ENCODE data around the gene UPF1.

Gene UPF1
- long read RNA-seq, donor 1, full-length matches to known transcripts: 5 of 5 reads
- long read RNA-seq, donor 1, partial matches to known transcripts: 0 of 5 reads
- long read RNA-seq, donor 1, other reads (novel, unspliced or antisense): 0 of 5 reads
- long read RNA-seq, donor 2, full-length matches to known transcripts: 3 of 3 reads
- long read RNA-seq, donor 2, partial matches to known transcripts: 0 of 3 reads
- long read RNA-seq, donor 2, other reads (novel, unspliced or antisense): 0 of 3 reads
- long read RNA-seq, donor 3, full-length matches to known transcripts: 2 of 2 reads
- long read RNA-seq, donor 3, partial matches to known transcripts: 0 of 2 reads
- long read RNA-seq, donor 3, other reads (novel, unspliced or antisense): 0 of 2 reads
- long read RNA-seq, donor 4, full-length matches to known transcripts: 4 of 4 reads
- long read RNA-seq, donor 4, partial matches to known transcripts: 0 of 4 reads
- long read RNA-seq, donor 4, other reads (novel, unspliced or antisense): 0 of 4 reads
- long read RNA-seq, donor 5, full-length matches to known transcripts: 7 of 7 reads
- long read RNA-seq, donor 5, partial matches to known transcripts: 0 of 7 reads
- long read RNA-seq, donor 5, other reads (novel, unspliced or antisense): 0 of 7 reads
- long read RNA-seq, donor 6, full-length matches to known transcripts: 6 of 6 reads
- long read RNA-seq, donor 6, partial matches to known transcripts: 0 of 6 reads
- long read RNA-seq, donor 6, other reads (novel, unspliced or antisense): 0 of 6 reads
- long read RNA-seq, donor 7: 0 reads
- long read RNA-seq, donor 8, full-length matches to known transcripts: 2 of 2 reads
- long read RNA-seq, donor 8, partial matches to known transcripts: 0 of 2 reads
- long read RNA-seq, donor 8, other reads (novel, unspliced or antisense): 0 of 2 reads

GRCh38 chr19:18831524-18832305 lies at the start of gene UPF1:
Gene UPF1 (plus strand): TSS chr19:18831959. CDS start chr19:18832210, 251 bp downstream.
- peak; percentile 88 for DNase-seq

DNA sequence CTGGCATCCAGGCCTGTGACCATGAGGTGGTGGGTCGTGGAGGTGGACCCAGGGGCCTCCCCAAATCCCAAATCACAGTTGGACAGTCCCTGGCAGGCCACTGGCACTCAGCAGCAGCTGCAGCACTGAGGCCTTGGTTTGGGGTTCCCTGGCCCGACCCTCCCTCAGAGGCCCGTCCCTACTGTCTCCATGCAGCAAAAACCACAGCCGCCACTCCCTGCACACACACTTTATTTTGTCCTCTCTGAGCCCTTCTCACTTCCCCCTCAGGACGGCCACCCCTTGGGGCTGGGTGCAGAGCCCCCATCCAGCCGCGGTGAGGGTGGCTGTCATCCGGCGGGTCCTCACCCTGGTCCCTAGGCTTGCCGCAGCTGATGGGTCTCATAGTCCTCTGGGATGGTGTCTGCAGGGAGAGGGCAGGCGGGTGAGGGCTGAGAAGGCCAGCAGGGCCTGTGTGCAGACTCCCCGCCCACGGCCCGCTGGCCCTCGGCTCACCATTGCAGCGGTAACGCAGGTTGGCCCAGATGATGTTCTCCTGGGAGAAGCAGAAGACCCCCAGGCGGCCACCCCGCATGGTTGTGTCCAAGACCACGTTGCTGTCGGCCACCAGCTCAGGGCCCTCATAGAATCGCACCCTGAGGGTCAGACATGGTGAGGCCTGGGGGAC lies 49.1 kb upstream of the UPF1 start:
- DNase-seq: no peak

DNA sequence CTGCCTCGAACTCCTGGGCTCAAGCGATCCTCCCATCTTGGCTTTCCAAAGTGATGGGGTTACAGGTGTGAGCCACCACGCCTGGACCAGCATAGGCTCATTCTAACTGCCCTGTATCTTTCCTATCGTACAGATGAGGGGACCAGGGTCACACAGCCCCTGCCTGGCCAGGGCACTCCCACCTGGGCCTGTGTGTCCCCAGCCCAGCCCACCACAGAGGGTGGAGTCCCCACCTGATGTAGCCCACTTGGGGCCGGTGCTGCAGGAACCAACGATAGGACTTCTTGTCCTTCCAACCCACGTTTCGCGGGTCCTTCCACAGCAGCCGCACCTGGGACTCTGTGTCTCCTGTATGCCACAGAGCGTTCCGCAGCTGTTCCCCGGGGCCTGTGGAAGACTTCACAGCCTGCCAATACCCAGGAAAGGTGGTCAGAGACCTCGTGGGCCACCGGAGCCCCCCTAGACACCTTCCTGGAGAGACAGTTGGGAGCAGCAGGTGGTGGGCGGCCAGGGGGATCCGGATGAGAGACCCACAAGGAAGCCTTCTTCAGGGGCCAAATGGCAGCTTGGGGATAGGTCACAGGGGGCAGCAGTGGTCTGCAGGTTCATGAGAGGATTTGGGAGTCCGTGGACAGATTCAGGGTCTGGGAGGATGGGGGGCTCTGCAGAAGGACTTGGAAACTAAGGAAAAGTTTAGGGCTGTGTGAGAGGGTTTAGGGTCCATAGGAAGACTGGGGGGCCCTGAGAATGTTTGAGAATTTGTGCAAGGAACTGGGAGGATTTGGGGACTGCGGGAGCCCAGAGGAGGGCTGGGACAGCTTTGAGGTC lies 47.6 kb upstream of the UPF1 start:
- no peak for DNase-seq

DNA sequence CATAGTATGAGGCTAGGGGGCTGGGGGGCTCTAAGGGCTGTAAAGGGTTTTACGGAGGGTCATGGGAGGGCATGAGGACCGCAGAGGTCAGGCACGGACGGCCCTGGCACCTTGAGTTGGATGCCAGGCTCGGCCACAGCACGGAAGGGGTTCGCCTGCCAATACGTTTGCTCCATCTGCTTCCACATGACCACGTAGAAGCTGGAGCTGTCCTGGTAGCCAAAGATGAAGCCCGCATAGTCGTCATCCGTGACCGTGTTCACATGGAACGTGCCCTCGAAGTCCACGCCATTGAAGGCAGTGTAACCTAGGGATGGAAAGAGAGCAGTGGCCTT lies 47.0 kb upstream of the UPF1 start:
- no peak for DNase-seq

- DNase-seq: peak; percentile 41
These were observed 46.3 kb upstream of the UPF1 start for GRCh38 chr19:18785179-18786124.

GRCh38 chr19:18788529-18789421 lies 43.0 kb upstream of the UPF1 start:
- peak; percentile 26 for DNase-seq

DNA sequence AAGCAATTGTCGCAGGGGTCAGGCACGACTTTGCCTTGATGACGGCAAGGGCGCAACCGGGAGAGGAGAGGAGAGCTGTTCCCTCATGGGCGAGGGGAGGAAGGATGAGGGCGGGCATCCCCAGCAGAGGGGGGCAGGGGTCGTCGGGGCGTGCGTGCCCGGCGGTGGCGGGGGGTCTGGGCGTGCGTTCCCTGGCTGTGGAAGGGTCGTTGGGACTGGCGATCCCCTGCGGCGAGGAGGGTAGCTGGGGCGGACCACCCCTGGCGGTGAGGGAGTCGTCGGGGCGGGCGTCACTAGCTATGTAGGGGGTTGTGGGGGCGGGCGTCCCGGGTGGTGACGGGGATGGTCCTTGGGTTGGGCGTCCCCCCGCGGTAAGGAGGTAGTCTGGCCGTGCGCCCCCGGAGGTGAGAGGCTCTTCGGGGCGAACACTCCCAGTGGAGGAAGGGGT lies 42.3 kb upstream of the UPF1 start:
- no peak for DNase-seq

GRCh38 chr19:18789883-18790565 lies 41.7 kb upstream of the UPF1 start:
- DNase-seq: peak; percentile 36

- peak; percentile 52 for DNase-seq
These were observed 41.0 kb upstream of the UPF1 start, which contains the start of gene COMP for GRCh38 chr19:18790566-18791314. Gene COMP (minus strand): TSS chr19:18791305. CDS start chr19:18791269, 36 bp downstream.

DNA sequence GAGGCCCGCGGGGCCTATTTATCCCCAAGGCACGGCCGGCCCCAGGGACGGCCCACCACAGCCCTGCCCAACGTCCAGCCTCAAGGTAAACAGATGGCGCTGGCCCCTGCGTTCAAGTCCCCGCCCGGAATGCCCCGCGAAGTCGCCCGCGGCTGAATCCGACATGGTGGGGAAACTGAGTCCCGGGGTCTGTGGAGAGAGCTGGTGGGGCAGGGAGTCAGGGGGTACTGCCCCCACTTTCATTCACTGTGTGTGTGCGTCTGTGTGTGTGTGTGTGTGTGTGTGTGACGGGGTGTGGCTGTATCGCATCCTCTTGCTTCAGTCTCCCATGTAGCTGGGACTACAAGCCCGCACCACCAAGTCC lies 40.5 kb upstream of the UPF1 start:
- no peak for DNase-seq

DNA sequence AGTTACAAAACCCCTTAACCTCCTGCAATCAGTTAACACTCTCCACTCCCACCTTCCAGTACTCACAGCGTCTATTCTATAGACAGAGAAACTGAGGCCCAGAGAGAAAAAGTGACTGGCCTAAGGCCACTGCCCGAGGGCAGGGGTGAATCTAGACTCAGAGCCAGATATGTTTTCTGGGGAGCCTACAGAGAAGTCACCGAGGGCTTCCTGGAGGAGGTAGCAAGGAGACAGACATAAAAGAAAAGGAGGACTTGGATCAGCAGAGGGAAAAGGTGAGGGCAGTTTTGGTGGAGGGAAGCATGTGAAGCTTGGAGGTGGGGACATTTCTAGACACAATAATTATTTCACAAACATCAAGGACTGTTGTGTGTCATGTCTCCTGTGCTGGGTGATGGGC lies 39.1 kb upstream of the UPF1 start:
- no peak for DNase-seq

DNA sequence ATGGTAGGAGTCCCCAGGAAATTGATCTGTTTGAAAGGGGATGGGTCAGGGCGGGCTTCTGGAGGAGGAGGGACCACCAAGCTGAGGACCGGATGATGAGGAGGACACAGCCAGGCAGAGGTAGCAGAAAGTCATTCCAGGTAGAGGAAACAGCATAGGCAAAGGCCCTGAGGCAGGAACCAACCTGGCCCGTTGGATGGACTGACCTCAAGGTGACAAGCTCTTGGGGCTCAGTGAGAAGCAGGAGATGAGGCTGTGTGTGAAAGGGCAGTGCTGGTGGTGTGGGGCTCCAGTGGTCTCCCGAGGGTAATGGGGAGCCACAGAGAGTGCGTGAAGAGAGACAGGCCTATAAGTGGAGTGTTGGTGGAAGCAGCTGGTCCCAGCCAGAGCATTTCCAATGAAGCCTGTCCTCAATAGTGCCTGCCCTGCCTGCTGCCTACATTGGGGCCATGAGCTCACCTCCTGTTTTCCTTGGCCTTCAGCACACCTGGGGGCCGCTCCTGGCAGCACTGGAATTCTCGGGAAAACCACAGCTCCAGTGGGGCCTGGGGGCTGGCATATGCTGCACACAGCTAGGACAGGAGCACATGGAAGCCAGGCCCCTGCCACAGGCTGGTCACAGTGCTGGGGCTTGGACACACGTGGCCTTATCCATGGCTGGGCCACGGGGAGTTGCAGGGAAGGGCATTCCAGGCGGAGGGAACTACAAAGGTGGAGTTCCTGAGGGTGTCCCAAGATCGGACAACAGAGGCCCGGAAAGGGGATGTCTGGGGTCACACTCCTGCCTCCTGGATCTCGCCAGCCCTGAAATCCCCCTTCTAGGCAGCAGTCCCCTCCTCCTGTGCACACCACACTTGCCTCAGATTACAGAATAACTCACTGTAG lies 38.4 kb upstream of the UPF1 start:
- no peak for DNase-seq

GRCh38 chr19:18794029-18794313 lies 37.8 kb upstream of the UPF1 start:
- DNase-seq: no peak

- no peak for DNase-seq
These were observed 37.1 kb upstream of the UPF1 start for GRCh38 chr19:18794692-18795091.

- no peak for DNase-seq
These were observed 36.2 kb upstream of the UPF1 start for GRCh38 chr19:18795540-18795939.

DNA sequence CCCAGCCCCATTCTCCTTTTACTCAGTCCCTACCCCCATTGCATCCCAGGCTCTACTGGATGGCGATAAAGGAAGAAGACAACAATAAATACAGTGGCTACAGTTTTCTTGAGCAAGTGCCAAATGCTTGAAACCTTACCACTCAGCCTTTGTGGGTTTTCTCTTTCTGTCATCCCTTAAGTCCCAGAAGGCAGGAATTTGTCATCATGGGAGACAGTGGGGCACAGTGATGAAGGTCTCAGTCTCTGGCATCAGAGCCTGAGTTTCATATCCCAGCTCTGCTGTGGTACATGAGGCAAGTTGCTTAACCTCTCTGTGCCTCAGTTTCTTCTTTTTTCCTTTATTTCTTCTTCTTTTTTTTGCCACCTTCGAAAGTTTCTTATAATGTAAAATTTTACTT lies 35.5 kb upstream of the UPF1 start:
- no peak for DNase-seq
